Endometrium (tissue), 2 donors: ENCODE results near the gene HEXA.

Experiments
- FAIRE-seq: peaks from 2 replicates; lab custom pipeline; 2012; peaks lifted over from hg19 to GRCh38; lab: Jason Lieb, UNC
- donor health status: control.
- donor health status: control.

The HEXA gene

DNA sequence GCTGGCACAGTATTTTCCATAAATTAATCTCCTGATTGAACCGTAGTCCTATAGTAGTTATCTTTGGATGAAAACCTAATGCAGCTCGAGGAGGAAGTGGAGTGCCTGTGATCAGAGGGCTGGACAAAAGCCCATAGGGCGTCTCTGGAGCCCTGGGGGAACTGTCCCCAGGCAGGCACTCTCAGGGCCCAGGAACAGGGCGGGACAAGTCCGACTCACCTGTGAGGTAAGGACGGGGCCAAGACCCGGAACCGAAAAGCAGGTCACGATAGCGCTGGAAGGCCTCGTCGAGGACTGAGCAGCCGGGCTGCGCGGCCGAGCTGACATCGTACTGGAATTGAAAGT, 341 bp downstream of the HEXA start:
- no peak for FAIRE-seq

DNA sequence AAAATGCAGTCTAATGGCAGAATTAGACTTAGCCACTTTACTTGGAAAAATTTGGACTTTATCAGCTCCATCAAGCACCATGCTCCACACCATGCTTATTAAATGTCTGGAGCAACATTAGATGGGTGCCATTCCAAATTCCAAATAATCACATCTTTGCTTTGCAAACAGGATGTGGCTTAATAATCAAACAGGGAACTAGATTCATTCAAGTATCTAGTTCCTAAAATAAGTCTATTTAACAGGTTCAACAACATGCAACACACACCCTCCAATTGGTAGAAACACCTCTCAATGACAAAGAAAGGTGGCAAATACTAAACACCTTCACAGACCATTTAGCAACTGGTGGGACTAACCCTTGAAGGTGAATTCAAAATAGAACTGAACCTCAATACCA, 3.5 kb downstream of the HEXA start:
- no peak for FAIRE-seq

DNA sequence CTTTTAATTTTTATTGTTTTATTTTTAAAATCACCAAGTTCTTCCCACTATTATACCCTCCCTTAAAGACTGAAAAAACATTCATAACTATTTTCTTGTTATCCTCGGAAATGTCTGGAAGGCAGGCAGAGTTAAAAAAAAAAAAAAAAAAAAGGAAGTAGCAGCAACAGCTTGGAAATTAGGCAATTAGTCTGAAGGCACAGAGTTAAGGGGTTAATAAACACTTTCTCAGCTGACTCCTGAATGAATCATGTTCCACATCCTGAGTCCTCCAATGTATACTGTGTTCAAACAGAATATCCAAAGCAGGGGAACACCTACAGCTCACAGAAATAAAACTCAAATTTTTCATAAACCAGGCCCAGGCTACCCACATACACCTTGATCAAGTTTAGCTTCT, 5.8 kb downstream of the HEXA start:
- no peak for FAIRE-seq

DNA sequence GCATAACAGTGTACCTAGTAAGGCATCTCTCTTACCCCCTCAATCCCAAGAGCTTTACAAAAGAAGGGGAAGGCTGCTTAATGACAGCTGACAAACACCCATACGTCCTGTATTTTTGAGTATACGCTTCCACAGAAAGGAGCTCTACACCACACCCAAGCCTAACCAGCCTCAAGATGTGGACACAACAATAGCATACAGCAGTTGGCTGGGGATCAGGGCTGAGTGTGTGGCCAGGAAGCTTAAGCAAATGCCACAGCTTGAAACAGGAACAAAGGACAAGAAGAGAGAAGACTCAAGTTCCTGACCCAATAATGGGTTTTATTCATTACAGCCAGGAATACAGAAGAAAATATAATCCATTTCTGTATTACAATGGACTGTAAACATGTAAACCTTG, 6.9 kb downstream of the HEXA start:
- FAIRE-seq = no peak

DNA sequence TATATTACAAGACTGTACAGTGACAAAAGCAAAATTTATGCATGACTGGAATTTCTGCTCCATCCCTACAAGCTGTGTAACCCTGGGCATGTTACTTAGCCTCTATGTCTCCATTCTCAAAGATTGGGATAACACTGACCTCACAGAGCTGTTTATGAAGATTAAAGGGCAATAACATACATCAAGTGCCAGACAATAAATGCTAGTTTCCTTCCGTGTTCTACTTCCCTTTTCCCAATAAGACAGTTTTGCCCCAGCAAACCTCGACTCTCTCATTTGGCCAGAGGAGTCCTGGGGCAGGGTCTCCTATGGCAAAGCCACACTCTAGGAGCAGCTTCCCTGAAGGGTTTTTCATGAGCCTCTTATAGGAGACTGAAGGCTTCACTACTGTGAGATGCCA, 7.5 kb downstream of the HEXA start:
- no peak for FAIRE-seq

DNA sequence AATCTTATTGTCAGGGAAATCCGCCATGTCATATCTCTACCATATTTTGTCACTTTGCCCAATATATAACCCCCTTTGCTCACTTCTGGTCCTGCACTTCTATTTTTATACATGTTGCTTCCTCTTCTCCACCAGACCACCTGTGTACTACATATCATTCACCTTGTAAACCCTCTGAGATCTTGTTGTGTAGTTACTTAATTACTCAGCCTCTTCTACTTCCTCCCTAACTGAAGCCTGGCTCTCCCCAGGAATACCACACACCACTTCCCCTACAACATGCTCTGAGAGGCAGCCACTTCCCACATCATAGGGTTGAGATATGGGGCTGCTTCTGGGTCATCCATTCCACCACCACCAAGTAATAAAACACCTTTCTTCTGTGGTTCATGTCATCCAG, 10.0 kb downstream of the HEXA start:
- no peak for FAIRE-seq

DNA sequence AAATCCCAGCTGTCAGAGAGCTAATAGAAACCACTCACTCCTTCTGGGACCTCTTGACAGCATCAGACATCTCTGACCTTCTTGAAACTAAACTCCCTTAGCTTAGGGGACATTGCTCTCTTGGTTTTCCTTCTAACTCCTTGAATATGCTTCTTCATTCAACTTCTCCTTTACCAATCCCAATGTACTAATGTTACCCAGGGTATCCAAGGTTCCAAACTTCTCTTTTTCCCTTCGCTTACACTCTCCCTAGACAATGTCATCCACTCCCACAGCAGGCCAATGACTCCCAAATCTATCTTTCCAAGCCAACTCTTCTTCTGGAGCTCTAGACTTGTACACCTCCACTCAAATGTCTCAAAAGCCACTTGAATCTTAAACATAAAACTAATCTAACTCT, 14.6 kb downstream of the HEXA start:
- FAIRE-seq = no peak

DNA sequence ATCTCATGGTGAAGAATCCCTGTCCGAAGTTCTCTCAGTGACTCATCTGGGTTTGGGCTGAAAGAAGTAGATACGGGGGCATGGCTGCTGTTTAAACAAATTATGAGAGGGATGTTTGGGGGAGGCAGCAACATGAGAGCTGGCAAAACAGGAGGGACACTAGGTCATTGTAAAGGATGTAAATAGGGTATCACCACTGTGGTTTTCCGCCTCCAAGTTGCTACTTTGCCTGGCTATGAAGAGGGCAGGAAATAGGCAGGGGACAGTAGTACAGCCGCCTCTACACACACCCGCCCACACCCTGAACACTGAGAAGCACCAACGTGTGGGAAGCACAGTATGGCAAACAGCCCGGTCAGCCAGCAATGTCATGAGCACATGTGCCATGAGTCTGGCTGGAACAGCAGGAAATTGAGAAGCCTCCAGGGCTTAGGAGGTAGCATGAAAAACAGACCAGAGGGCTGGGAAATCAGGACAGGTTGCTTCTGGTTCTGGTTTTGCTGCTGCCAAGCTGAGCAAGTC, 17.1 kb downstream of the HEXA start:
- FAIRE-seq = no peak

DNA sequence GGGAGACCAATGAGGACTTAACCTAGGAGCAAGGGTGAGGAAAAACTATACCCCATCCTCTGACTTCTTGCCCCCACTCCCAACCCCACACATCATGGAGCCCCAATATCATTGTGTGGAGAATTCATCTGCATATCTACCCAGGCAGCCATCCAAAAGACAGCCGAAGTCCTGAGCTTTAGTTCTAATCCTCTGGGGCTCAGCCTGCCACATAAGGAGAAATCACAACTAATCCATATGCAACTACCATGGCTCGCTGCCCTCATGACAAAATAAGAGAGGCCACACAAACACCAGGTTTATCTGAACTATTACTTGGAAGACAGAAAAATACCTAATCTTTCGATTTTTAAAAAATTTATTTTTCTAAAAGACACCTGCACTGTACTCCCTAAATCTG, 17.7 kb downstream of the HEXA start:
- FAIRE-seq = no peak

DNA sequence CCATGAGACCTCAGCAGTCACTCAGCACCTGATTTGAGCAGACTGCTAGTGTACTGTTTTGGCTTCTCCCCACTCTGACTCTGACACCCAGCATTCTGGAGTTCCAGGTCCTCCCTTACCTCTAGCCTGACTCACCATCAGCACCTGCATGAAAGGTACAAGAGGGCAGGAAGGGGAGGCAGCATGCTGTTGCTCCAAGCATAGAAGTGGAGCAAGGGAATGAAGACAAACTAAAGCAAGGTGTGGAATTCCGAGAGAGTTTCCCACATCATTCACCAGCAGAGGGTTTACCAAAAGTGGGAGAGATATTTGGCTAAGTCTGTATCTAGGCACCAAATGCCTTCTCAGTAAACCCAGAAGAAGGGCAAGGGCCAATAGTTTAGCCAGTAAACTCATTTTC, 21.3 kb downstream of the HEXA start:
- FAIRE-seq = no peak

DNA sequence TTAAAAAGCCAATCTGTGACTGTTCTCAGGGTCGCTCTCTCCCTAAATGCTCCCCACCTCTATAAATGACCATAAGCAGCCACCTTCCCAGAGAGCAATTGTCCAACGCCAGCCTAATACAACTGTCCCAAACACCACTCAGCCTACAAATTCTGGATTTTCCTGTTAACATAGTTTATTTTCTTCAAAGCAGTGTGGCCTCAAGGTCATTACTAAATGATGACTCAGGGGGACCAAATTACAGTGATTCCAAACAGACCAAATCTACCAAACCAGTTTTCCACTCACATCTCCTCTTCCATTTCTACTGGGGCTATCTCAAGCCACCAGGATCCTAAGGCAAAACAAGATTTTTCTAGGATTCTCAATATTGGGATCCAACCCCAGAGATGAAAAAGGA, 22.5 kb downstream of the HEXA start:
- FAIRE-seq = no peak

DNA sequence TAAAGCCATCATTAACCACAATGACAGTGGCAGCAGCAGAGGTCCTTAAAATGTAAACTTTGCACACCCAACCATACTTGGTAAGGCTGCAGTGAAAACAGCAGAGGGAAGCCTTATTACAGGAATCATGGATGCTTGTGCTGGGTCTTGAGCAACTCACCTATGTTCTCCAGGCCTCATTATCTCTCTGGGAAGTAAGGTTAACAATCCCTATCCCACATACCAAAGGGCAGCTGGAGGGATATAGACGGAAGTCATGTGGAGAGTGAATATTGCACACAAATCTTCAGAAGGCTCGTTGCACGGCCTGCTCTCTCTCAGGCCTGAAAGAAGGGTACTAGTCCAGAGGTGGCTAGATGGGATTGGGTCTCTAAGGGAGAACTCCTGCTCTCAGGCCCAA, 30.0 kb downstream of the HEXA start:
- FAIRE-seq = no peak

DNA sequence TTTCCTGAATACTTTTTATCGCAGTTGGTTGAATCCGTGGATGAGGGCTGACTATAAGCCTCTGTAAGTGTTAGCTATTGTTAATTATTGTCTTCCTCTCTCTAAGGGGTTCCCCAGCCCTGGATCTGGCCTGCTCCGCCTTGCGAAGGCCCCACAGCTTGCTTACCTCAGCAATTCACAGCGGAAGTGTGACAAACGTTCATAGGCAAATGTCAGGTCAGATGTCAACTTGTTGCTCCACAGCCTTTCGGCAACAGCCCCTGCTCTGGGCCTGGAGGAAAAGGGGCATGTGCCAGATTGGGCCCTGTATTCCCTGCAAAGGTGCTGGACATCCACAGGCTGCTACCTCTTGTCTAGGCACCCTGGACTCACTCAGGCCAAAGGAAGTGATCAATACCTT, 30.5 kb downstream of the HEXA start:
- FAIRE-seq = no peak

DNA sequence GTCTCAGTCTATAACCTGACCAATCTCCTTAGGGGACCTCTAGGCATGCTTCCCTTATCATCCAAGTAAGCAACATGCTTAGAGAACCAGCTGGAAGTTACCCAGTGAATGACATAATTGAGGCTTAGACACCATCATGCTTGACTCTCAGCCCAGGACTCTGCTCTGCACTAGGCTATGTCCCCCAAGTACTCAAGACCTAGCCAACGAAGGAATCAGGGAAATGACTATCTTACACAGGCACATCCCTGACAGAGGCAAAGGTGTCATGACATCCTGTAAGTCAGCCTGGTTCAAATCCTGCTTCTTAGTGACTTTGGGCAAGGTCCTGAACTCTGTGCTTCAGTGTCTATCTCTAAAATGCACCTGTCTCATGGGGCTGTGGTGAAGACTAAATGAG, 31.2 kb downstream of the HEXA start:
- no peak for FAIRE-seq

DNA sequence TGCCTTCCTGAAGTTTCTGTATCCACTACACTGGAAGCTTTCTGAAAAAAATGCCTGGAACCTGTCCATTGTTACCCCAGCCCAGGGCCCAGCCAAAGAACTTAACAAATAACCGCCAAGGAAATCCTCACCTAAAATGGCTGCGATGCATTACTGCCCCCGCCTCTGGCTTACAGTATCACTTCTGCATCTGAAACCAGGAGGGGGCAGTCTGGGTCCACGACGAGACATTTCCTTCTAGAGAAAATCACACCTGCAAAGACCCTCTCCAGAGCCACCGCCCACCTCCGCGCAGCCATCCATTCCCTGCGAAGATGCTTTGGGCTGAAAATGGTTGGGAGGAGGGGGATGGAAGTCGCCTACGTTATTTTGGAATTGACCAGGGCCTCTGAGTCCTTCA, 33.4 kb downstream of the HEXA start:
- no peak for FAIRE-seq

DNA sequence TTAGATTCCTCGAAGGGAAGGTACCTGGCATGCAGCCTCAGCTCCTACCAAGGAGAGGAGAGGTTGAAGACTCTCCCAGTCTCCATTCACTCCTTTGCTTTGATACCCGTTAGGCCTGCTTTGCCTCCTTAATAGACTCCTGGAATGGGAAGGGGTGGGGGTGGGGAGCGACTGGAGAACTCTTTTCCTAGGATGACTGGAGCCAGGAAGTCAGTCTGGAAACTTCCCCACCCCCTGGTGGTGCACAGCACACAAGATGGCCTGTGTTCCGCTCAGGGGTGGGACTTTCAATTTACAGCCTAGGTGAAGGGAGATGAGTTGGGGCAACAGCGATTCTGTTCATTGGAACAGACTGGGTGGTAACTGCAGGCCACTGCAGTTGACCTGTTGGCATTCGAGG, 34.5 kb downstream of the HEXA start:
- FAIRE-seq = no peak

DNA sequence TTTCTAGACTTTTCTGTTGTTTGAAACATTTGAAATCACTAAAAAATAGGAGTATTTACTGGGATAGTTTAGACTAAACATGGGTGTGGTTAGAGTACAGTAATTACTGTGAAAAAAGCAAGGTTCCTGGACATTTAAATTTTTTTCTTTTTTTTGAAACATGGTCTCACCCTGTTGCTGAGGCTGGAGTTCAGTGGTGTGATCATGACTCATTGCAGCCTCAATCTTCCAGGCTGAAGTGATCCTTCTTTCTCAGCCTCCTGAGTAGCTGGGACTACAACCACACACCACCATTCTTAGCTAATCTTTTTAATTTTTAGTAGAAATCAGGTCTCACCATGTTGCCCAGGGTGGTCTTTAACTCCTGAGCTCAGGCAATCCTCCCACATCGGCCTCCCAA, 35.4 kb downstream of the HEXA start:
- no peak for FAIRE-seq

DNA sequence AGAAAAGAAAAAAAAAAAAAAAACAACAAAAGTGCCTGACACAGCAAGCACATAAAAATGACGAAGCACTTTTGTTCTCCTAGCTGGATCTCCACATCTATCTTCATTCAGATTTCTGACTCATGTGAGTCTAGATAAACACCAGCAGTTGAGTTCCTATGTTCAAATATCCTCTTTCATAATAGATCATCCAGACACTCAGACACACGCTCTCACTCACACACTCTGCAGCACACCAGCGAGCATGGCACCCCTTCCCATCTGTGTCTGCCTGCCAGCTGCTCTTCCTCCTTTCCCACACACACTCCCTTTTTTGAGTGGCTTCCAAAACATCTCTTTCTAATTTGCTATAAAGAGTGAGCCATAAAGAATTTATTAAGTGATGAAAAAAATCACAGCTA, 36.0 kb downstream of the HEXA start:
- peak; percentile 75 for FAIRE-seq

DNA sequence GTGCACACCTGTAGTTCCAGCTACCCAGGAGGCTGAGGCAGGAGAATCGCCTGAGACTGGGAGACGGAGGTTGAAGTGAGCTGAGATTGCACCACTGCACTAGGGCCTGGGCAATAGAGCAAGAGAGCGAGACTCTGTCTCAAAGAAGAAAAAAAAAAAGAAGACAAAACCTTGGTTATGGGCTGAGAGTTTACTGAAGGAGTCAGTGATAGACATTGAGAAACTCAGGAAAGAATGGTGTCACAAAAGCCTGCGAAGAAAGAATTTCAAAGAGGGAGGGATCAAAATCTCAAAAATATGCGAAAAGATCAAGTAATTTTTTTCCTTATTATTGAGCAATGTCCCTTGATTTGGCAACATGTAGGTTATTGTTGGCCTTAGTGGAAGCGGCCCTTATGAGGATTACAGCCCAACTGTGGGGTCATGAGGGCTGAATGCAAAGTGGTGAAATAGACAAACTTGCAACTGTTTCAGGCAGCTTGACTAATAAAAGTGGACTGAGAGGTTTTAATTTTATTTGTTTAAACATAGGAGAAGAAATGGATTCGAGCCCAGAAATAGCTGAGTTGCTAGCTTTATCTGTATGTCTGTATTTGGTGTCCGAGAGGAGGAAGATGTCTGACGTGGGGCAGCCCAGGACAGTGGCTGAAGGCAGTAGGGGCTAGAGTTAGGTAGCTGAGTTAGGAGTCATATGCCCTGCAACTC, 37.0 kb downstream of the HEXA start:
- FAIRE-seq = no peak

DNA sequence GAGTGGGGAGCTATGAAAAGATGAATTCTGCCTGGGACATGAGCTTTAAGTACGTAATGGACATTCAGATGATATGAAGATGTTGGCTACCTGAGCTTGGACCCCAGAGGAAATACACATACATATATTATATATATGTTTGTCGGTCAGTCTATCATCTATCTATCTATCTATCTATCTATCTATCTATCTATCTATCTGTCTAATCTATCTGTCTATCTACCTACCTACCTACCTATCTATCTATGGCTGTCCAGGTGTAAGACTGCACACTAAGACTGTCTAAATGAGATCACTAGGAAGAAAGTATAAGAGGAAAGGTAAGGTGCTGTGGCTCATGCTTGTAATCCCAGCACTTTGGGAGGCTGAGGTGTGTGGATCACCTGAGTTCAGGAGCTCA, 37.7 kb downstream of the HEXA start:
- no peak for FAIRE-seq

DNA sequence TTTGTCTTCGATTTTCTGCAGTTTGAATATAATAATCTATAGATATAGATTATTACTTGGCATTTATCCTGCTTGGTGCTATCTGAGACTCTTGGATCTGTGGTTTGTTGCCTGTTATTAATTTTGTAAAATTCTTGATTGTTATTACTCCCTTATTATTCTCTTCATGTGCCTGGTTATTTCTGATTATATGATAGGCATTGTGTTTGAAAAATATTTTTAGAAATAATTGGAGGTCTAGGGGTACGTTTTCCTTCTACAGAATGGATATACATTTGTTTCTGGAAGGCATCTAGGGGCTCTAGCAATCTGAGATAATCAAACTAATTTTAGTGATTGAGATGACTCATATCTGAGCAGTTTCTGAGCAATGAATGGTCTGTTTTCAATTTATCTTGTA, 41.0 kb downstream of the HEXA start:
- no peak for FAIRE-seq

DNA sequence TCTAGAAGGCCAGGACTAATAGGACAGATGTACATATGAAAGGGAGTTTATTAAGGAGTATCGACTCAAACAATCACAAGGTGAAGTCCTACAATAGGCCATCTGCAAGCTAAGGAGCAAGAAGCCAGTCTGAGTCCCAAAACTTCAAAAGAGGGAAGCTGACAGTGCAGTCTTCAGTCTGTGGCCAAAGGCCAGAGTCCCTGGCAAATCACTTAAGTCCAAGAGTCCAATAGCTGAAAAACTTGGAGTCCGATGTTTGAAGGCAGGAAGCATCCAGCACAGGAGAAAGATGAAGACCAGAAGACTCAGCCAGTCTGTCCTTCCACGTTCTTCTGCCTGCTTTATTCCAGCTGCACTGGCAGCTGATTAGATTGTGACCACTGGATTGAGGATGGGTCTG, 44.8 kb downstream of the HEXA start:
- FAIRE-seq = no peak

DNA sequence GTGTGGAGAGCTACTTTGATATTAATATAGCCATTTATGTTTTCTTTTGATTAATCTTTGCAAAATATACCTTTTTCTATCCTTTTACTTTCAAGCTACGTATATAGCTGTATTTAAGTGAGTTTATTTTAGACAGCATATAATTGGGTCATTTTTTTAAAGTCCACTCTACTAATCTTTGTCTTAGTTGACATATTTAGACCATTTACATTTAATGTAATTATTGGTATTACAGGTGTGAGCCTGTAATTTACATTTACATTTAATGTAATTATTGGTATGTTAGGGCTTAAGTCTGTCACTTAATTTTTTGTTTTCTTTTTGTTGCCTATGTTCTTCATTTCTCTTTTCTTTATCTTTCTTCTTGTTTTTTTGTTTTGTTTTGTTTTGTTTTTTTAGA, 52.1 kb downstream of the HEXA start:
- FAIRE-seq = peak; percentile 39

DNA sequence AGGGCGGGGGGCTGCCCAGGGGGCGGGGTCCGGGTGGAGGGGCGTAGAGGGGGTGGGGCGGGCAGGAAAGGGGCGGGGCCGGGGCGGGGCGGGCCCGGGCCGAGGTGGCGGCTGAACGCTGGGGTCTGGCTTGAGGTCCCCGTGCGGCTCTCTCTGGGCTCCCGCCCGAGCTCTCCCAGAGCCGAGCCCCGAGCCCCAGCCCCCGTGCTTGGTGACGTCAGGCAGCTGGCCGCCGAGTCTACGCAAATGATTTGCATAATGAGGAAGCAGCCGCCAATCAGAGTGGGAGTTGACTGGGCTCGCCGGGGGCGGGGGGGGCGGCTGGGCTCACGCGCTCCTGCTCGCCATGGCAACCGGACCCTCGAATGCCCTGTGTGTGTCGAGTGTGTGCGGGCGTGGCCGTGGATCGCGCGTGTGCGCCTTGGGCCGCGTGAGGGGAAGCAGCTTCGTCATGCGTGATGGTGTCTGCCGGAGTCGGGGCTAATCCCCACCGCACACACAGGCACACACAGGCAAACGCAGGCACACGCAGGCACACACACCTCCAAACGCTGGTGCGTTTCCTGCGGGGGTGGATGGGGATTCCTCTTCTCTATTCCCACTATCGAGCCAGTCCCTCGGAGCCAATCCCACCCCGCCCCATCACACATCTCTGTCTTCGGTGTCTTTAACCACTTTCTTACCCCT, 55.7 kb downstream of the HEXA start, which contains the start of gene CELF6:
Gene CELF6, minus strand, starts transcription at position 173 of the 687 bp plus-strand sequence. CDS start 283 bp downstream, outside the sequence.
- FAIRE-seq = no peak
